Measurements from ENCODE around the gene SLC2A10.

SLC2A10 gene

GRCh38 chr20:46688151-46689081 is 21.0 kb upstream of the SLC2A10 start:
- POLR2A ChIA-PET: no interaction called here
- CTCF ChIA-PET: interaction anchor here (1.0 to 3.6 kb wide), 4 partner anchors 8 to 339 kb away, joined by 3 to 21 read pairs (median 7); no protein-coding TSS in a partner anchor
- peak overlapping the region; percentile 83 for H3K4me3 ChIP-seq (ENCODE audit: low read depth, low read length)

GRCh38 chr20:46689082-46689753 is 20.2 kb upstream of the SLC2A10 start, which contains the start of gene TP53RK:
Gene TP53RK, minus strand, starts transcription at chr20:46689444. Its CDS starts 30 bp downstream, at chr20:46689414.
- TF ChIP-seq CTCF (IDR thresholded peaks at IDR 0.05; ENCODE audit: insufficient read depth, low read length, missing control alignments): peak; percentile 25
- H3K4me3 ChIP-seq (ENCODE audit: low read depth, low read length): peak within 1 kb of the TSS; percentile 83
- CTCF ChIA-PET: interaction anchor here (1.0 to 3.6 kb wide), 3 partner anchors 9 to 340 kb away, joined by 3 to 21 read pairs (median 11); no protein-coding TSS in a partner anchor
- POLR2A ChIA-PET: interaction anchor here (1.0 kb wide), 1 partner anchor 58 kb away, joined by 3 read pairs; no protein-coding TSS in a partner anchor
- peak; percentile 99 for DNase-seq (ENCODE audit: low read depth, low spot score)

More at GRCh38 chr20:46688151-46689081, 21.0 kb upstream of the SLC2A10 start:
- no peak for TF ChIP-seq CTCF (IDR thresholded peaks at IDR 0.05; ENCODE audit: insufficient read depth, low read length, missing control alignments)
- no peak for DNase-seq (ENCODE audit: low read depth, low spot score)

GRCh38 chr20:46689754-46690085 is 19.7 kb upstream of the SLC2A10 start:
- DNase-seq (ENCODE audit: low read depth, low spot score): no peak
- POLR2A ChIA-PET: interaction anchor here (0.6 to 1.0 kb wide), 2 partner anchors 57 to 1604 kb away, joined by 3 read pairs; no protein-coding TSS in a partner anchor
- CTCF ChIA-PET: interaction anchor here (1.0 to 3.6 kb wide), 3 partner anchors 9 to 341 kb away, joined by 3 to 21 read pairs (median 11); no protein-coding TSS in a partner anchor
- TF ChIP-seq CTCF (IDR thresholded peaks at IDR 0.05; ENCODE audit: insufficient read depth, low read length, missing control alignments): no peak
- peak overlapping the region; percentile 61 for H3K4me3 ChIP-seq (ENCODE audit: low read depth, low read length)

- POLR2A ChIA-PET: interaction anchor here (0.6 to 1.0 kb wide), 2 partner anchors 57 to 1603 kb away, joined by 3 read pairs; no protein-coding TSS in a partner anchor
- no peak for DNase-seq (ENCODE audit: low read depth, low spot score)
- H3K4me3 ChIP-seq (ENCODE audit: low read depth, low read length): peak overlapping the region; percentile 61
- no peak for TF ChIP-seq CTCF (IDR thresholded peaks at IDR 0.05; ENCODE audit: insufficient read depth, low read length, missing control alignments)
- CTCF ChIA-PET: interaction anchor here (1.2 to 3.6 kb wide), 3 partner anchors 10 to 12 kb away, joined by 4 to 21 read pairs (median 11); no protein-coding TSS in a partner anchor
Observed at GRCh38 chr20:46690219-46691106, 19.0 kb upstream of the SLC2A10 start.

GRCh38 chr20:46691196-46691595 is 18.3 kb upstream of the SLC2A10 start:
- ChIA-PET POLR2A (no interaction called here), CTCF (interaction anchor here (1.2 kb wide), 1 partner anchor 11 kb away, joined by 4 read pairs; no protein-coding TSS in a partner anchor)
- DNase-seq (ENCODE audit: low read depth, low spot score): no peak
- TF ChIP-seq CTCF (IDR thresholded peaks at IDR 0.05; ENCODE audit: insufficient read depth, low read length, missing control alignments): no peak
- H3K4me3 ChIP-seq (ENCODE audit: low read depth, low read length): no peak overlapping the region

All from AG04449 (cell line).